Left ventricle myocardium inferior (tissue), 1 donor: ENCODE measurements around the gene INHBB. TPM values are rescaled to one million over a fixed set of nuclear protein-coding genes. Genes with fewer than 3 reads are reported as not detected.

Experiments used
- DNase-seq: peaks from one replicate; pipeline ENCODE4 v3.0.0-alpha.2; 2020
- H3K27ac ChIP-seq: fragments of 200-600 bp; replicated peaks from 2 replicates; pipeline ENCODE4 v1.8.0; 2021
- H3K27me3 ChIP-seq: fragments of 200-600 bp; 2 replicates; pipeline ENCODE4 v1.8.0; 2021; ENCODE audit warnings: low read depth
- H3K36me3 ChIP-seq: fragments of 200-600 bp; 2 replicates; pipeline ENCODE4 v1.8.0; 2021
- H3K4me1 ChIP-seq: fragments of 200-600 bp; 2 replicates; pipeline ENCODE4 v1.8.0; 2021
- H3K4me3 ChIP-seq: fragments of 200-600 bp; 2 replicates; pipeline ENCODE4 v1.8.0; 2021; ENCODE audit warnings: mild to moderate bottlenecking, moderate library complexity
- H3K9me3 ChIP-seq: fragments of 200-600 bp; replicated peaks from 2 replicates; pipeline ENCODE4 v1.8.0; 2021
- intact Hi-C: fragments of 100-400 bp; cut with micrococcal nuclease; formaldehyde crosslinking; loops from one replicate; pipeline ENCODE4 v1.11.0; 2022
- total RNA-seq: library from RNA; stranded (reverse); fragmentation: NEBNext Ultra II Directional; extraction: Animal tissue kit (Norgen Biotek cat#: 25700); gene quantifications from one replicate; pipeline ENCODE4 v1.2.1, GENCODE V29; 2021
- TF ChIP-seq, protein P1 (sequence below): fragments of 200-600 bp; IDR thresholded peaks from 2 replicates; pipeline ENCODE4 v1.8.0; 2021; ENCODE audit warnings: antibody characterized with exemption, mild to moderate bottlenecking, borderline replicate concordance
- donor health status: DM: no; HTN: yes; CAD: no; lungs with severe emphysema.

Gene INHBB
- total RNA-seq, 1 donor from 2014 or later = 3.2 TPM

DNA sequence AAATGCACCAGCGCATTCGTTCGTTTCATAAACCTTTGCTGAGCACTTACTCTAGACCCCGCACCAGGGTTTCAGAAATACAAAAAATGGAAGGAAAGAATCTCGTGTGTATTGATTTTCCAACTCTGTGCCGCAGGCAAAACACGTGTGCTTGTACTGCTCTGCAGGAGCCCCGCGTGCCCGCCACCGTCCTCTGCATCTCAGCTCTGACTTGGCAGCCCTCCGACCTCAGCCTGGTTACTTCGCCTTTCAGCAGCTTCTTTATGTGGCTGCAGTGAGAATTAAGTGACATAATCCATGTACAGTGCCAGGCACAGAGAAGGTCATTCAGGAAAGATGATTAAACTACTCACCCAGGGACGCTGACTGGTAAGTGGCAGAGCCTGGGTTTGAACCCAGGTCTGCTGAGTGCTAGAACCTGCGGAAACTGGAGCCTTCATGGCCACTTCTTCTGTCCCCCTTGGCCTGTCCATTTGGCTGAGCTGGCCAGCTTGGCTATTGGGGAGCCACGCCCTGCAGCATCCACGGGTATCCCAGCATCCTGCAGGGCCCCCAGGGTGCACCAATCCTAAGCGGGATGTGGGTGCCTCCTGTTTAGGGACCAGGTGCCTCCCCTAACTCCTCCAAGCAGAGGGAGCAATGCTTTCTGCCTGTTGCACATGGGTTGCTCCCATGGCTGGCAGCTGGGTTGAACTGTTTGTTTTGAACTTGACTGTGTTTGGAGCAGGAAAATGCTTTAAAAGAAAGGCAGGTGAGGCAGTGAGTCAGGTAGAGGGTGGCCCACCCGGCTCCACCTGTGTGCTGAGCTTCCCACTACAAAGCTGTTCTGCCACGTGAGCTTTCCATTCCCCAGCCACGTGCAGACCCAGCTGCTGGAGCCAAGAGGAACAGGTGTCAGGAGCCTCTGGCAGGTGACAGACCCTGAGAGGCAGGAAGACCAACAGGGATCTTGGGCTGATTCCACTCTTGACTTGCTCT lies 34.3 kb downstream of the INHBB start:
- intact Hi-C loops = no loop called here
- TF ChIP-seq, protein P1, sequence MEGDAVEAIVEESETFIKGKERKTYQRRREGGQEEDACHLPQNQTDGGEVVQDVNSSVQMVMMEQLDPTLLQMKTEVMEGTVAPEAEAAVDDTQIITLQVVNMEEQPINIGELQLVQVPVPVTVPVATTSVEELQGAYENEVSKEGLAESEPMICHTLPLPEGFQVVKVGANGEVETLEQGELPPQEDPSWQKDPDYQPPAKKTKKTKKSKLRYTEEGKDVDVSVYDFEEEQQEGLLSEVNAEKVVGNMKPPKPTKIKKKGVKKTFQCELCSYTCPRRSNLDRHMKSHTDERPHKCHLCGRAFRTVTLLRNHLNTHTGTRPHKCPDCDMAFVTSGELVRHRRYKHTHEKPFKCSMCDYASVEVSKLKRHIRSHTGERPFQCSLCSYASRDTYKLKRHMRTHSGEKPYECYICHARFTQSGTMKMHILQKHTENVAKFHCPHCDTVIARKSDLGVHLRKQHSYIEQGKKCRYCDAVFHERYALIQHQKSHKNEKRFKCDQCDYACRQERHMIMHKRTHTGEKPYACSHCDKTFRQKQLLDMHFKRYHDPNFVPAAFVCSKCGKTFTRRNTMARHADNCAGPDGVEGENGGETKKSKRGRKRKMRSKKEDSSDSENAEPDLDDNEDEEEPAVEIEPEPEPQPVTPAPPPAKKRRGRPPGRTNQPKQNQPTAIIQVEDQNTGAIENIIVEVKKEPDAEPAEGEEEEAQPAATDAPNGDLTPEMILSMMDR = no peak
- DNase-seq = no peak
- Histone ChIP-seq H3K27ac (no peak overlapping the region), H3K27me3 (peaks cover 71% of the 10 kb centered on the region), H3K36me3 (no peaks in the 10 kb centered on the region), H3K4me1 (no peaks in the 10 kb centered on the region), H3K9me3 (no peaks in the 10 kb centered on the region), H3K4me3 (no peak overlapping the region)

DNA sequence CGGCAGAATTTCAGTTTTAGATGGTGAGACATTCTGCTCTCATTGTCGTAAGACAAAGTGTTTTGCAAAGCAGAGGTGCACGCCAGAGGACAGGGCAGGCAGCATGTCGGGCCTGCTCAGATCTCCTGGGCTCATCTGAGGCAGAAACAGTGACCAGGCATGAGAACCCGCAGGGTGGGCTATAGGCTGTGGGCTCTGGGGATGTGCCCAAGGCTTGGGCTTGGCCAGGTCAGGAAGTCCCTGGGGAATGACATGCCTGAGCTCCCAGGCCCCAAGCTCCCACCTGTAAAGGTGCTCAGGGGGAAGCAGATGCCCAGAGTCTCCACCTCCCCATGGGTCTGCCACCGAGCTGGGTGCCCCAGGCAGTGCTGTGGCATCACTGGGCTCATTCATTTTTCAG lies 35.3 kb downstream of the INHBB start:
- peaks cover 61% of the 10 kb centered on the region for H3K27me3 ChIP-seq
- DNase-seq = no peak
- intact Hi-C loops = no loop called here
- H3K4me1 ChIP-seq = no peaks in the 10 kb centered on the region
- no peak overlapping the region for H3K27ac ChIP-seq
- H3K4me3 ChIP-seq = no peak overlapping the region
- H3K9me3 ChIP-seq = no peaks in the 10 kb centered on the region
- TF ChIP-seq, protein P1 = no peak
- H3K36me3 ChIP-seq = no peaks in the 10 kb centered on the region

DNA sequence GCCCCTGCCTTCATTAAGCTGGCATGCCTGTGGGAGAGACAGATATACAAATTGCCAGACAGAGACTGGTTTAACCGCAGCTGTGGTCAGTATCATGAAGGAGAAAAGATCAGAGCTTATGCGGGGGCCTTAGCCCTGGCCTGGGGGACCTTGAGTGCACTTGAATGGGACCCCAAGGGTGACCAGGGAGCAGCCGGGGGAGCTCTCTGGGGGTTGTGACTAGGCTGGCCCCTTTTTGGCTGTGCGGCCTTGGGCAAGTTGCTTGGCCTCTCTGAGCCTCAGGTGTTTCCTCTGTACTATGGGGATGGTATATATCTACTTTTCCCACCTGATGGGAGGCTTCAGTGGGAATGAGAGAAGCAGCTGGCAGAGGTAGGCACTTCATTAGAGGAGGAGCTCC lies 35.7 kb downstream of the INHBB start:
- no peak for DNase-seq

DNA sequence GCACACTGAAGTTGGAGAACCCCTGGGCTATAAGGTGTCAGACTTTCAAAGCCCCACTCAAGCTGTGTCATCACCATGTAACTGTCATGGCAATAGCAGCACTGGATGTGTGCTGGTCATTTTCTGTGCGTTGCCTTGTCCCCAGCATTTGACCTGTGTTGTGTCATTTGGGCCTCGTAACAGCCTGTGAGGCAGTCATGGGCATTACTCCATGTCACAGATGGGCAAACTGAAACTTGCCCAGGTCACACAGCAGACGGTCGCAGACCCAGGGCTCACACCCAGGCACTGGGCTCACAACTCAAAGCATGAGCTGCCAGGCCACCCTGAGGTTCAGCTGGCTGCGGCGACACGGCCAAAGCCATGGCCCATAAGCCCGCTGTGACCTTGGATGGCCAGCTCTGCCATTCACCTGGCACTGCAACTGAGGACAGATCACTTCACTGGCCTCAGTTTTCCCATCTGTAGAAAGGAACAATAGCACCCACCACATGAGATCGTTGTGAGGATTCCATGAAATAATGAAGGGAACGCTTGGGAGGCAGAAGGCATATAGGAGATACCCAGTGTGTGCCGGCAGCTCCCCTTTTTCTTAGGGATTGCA lies 36.7 kb downstream of the INHBB start:
- no peak overlapping the region for H3K4me3 ChIP-seq
- H3K27me3 ChIP-seq = peaks cover 49% of the 10 kb centered on the region
- peak; percentile 9 for DNase-seq
- H3K9me3 ChIP-seq = no peaks in the 10 kb centered on the region
- TF ChIP-seq, protein P1 = no peak
- intact Hi-C loops = no loop called here
- H3K36me3 ChIP-seq = no peaks in the 10 kb centered on the region
- no peaks in the 10 kb centered on the region for H3K4me1 ChIP-seq
- H3K27ac ChIP-seq = no peak overlapping the region

More for the DNA sequence above, 35.7 kb downstream of the INHBB start:
- H3K27ac ChIP-seq = no peak overlapping the region
- TF ChIP-seq, protein P1 = no peak
- intact Hi-C loops = no loop called here
- no peaks in the 10 kb centered on the region for H3K36me3 ChIP-seq
- peaks cover 57% of the 10 kb centered on the region for H3K27me3 ChIP-seq
- H3K4me1 ChIP-seq = no peaks in the 10 kb centered on the region
- no peaks in the 10 kb centered on the region for H3K9me3 ChIP-seq
- no peak overlapping the region for H3K4me3 ChIP-seq

DNA sequence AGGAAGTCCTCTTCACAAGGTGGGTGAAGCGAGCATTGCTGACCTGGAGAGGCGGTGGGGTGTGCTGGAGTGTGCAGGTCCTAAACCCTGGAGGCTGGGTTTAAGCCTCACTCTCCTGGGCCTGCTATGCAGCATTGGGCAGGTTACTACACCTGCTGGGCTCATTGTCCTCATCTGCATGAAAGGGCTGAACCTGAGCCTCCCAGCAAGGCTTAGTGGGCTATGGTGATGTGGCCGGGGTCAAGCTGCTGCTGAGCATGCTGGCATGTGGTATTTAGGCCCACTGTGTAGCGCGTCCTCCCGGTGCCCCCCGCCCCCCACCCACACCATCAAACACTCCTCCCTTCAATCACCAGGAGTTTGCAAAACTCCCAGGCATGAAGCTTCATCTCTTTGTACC lies 37.3 kb downstream of the INHBB start:
- no peak overlapping the region for H3K27ac ChIP-seq
- no peak for DNase-seq

More for the DNA sequence above, 37.3 kb downstream of the INHBB start:
- intact Hi-C loops = no loop called here
- TF ChIP-seq, protein P1 = no peak
- Histone ChIP-seq H3K4me1 (no peaks in the 10 kb centered on the region), H3K4me3 (no peak overlapping the region), H3K27me3 (peaks cover 49% of the 10 kb centered on the region), H3K9me3 (no peaks in the 10 kb centered on the region), H3K36me3 (no peaks in the 10 kb centered on the region)
